Smooth muscle cell (in vitro differentiated cells): ENCODE results near the gene PTP4A2. TPM values are rescaled to one million over a fixed set of nuclear protein-coding genes. Genes with fewer than 3 reads are reported as not detected.

Experiments used
- DNase-seq: peaks from one replicate; lab custom pipeline; 2025; ENCODE audit not compliant: unreplicated experiment; lab: John Stamatoyannopoulos, UW
- H2AFZ ChIP-seq: fragments of 200-600 bp; sonication (generic); 2 replicates; pipeline ENCODE4 v1.6.0; 2016; ENCODE audit warnings: antibody characterized with exemption, low read depth, mild to moderate bottlenecking
- H3F3A ChIP-seq: fragments of 200-600 bp; sonication (generic); 2 replicates; pipeline ENCODE4 v1.6.0; 2017; ENCODE audit warnings: antibody characterized with exemption, low read depth
- H3K27ac ChIP-seq: fragments of 200-600 bp; sonication (generic); 2 replicates; pipeline ENCODE4 v1.5.1; 2016; ENCODE audit warnings: low read depth, mild to moderate bottlenecking
- H3K27me3 ChIP-seq: fragments of 200-600 bp; sonication (generic); 2 replicates; pipeline ENCODE4 v1.6.1; 2016; ENCODE audit warnings: low read depth, mild to moderate bottlenecking
- H3K36me3 ChIP-seq: fragments of 200-600 bp; sonication (generic); 2 replicates; pipeline ENCODE4 v1.5.1; 2016; ENCODE audit warnings: low read depth
- H3K4me1 ChIP-seq: fragments of 200-600 bp; sonication (generic); 2 replicates; pipeline ENCODE4 v1.5.1; 2016; ENCODE audit warnings: low read depth
- H3K4me2 ChIP-seq: fragments of 200-600 bp; sonication (generic); 2 replicates; pipeline ENCODE4 v1.6.0; 2016; ENCODE audit warnings: mild to moderate bottlenecking
- H3K4me3 ChIP-seq: fragments of 200-600 bp; sonication (generic); 2 replicates; pipeline ENCODE4 v1.5.1; 2016; ENCODE audit warnings: mild to moderate bottlenecking
- H3K79me2 ChIP-seq: fragments of 200-600 bp; sonication (generic); 2 replicates; pipeline ENCODE4 v1.6.0; 2016; ENCODE audit warnings: low read depth, mild to moderate bottlenecking
- H3K9ac ChIP-seq: fragments of 200-600 bp; sonication (generic); 2 replicates; pipeline ENCODE4 v1.6.0; 2016; ENCODE audit warnings: low read depth
- H3K9me3 ChIP-seq: fragments of 200-600 bp; sonication (generic); replicated peaks from 2 replicates; pipeline ENCODE4 v1.5.1; 2016; ENCODE audit warnings: low read depth
- H4K20me1 ChIP-seq: fragments of 200-600 bp; sonication (generic); 2 replicates; pipeline ENCODE4 v1.6.0; 2016; ENCODE audit warnings: low read depth
- WGBS: methylation state at CpG from one replicate; pipeline ENCODE4 v1.1.7; 2016; ENCODE audit warnings: low lambda C conversion rate; 5-methylcytosine and 5-hydroxymethylcytosine counted together
- polyA plus RNA-seq: library from polyadenylated mRNA; unstranded; fragments of >200 nt; fragmentation: Nextera tagmentation; extraction: Ambion mirVana; gene quantifications from 2 replicates; pipeline ENCODE4 v1.2.1, GENCODE V29; 2016
- total RNA-seq: library from RNA; depleted of rRNA; stranded (reverse); fragments of >200 nt; gene quantifications from 2 replicates; pipeline ENCODE4 v1.2.3, GENCODE V29; 2014
- TF ChIP-seq, protein P1 (sequence below): fragments of 200-600 bp; sonication (generic); IDR thresholded peaks from 2 replicates; pipeline ENCODE4 v1.5.1; 2017; ENCODE audit warnings: borderline replicate concordance, mild to moderate bottlenecking, antibody characterized with exemption; ENCODE audit not compliant: insufficient read depth, poor library complexity, severe bottlenecking

The PTP4A2 gene
- total and polyA plus RNA-seq, 2 experiments from 2014 or later, result 334 to 460 TPM

DNA sequence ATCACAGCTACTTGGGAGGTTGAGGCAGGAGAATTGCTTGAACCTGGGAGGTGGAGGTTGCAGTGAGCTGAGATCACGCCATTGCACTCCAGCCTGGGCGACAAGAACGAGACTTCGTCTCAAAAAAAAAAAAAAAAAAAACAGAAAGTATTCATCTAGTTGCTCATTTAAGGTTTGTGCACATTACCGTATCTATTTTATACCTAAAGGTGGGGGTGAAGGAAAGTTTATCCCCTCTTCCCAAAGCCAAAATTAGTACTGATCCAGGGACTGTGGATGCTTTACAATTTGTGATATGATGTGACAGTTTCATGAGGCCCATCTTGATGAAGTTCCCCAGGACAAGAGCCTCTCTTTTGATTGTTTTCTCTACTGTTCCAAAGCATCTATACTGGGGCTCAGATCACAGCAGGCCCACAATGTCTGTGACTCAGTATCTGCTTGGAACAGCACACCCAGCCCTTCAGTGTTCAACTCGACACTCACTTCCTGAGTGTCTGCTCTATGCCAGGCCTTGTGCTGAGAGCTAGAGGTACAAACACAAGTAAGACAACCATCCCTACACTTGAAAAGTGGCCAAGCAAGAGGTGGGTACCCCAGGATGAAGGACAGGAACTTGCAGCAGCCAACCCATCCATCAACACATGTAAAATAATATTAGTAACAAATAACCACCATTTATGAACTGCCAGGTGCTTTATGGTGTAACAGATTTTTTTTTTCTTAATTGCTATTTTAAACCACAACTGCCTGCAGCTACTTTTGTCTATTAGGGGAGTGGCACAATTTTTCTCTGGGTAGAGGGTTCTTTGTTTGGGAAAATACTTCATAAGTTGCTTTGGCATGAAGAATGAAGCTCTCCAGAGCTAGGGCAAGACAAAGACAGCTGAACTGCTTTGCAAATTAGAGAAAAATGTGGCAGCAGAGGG is 46.5 kb upstream of the PTP4A2 start:
- H3K27ac ChIP-seq, result no peak overlapping the region
- no peak for DNase-seq
- H2AFZ ChIP-seq, result peak overlapping the region; percentile 65
- no peaks in the 10 kb centered on the region for H4K20me1 ChIP-seq
- H3K36me3 ChIP-seq, result no peaks in the 10 kb centered on the region
- 86% methylated on average over 6 of the region's 6 CpGs for WGBS
- TF ChIP-seq, protein P1, sequence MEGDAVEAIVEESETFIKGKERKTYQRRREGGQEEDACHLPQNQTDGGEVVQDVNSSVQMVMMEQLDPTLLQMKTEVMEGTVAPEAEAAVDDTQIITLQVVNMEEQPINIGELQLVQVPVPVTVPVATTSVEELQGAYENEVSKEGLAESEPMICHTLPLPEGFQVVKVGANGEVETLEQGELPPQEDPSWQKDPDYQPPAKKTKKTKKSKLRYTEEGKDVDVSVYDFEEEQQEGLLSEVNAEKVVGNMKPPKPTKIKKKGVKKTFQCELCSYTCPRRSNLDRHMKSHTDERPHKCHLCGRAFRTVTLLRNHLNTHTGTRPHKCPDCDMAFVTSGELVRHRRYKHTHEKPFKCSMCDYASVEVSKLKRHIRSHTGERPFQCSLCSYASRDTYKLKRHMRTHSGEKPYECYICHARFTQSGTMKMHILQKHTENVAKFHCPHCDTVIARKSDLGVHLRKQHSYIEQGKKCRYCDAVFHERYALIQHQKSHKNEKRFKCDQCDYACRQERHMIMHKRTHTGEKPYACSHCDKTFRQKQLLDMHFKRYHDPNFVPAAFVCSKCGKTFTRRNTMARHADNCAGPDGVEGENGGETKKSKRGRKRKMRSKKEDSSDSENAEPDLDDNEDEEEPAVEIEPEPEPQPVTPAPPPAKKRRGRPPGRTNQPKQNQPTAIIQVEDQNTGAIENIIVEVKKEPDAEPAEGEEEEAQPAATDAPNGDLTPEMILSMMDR, result no peak
- H3F3A ChIP-seq, result peaks cover 4% of the 10 kb centered on the region
- no peak overlapping the region for H3K9ac ChIP-seq
- no peaks in the 10 kb centered on the region for H3K9me3 ChIP-seq
- no peak overlapping the region for H3K4me2 ChIP-seq
- H3K4me1 ChIP-seq, result no peaks in the 10 kb centered on the region
- H3K4me3 ChIP-seq, result no peak overlapping the region
- no peaks in the 10 kb centered on the region for H3K79me2 ChIP-seq
- H3K27me3 ChIP-seq, result no peaks in the 10 kb centered on the region

- DNase-seq, result no peak
- H2AFZ ChIP-seq, result no peak overlapping the region
- no peak overlapping the region for H3K4me3 ChIP-seq
- no peaks in the 10 kb centered on the region for H3K9me3 ChIP-seq
- H3K27ac ChIP-seq, result no peak overlapping the region
- no peak overlapping the region for H3K9ac ChIP-seq
- WGBS, result 65% methylated on average over 3 of the region's 3 CpGs
- TF ChIP-seq, protein P1, result no peak
- no peaks in the 10 kb centered on the region for H3K79me2 ChIP-seq
- no peaks in the 10 kb centered on the region for H3K27me3 ChIP-seq
- no peaks in the 10 kb centered on the region for H3K36me3 ChIP-seq
- H3K4me2 ChIP-seq, result no peak overlapping the region
- no peaks in the 10 kb centered on the region for H4K20me1 ChIP-seq
- H3K4me1 ChIP-seq, result no peaks in the 10 kb centered on the region
- H3F3A ChIP-seq, result peaks cover 4% of the 10 kb centered on the region
These were observed 43.8 kb upstream of the PTP4A2 start for GRCh38 chr1:31981972-31982371.

DNA sequence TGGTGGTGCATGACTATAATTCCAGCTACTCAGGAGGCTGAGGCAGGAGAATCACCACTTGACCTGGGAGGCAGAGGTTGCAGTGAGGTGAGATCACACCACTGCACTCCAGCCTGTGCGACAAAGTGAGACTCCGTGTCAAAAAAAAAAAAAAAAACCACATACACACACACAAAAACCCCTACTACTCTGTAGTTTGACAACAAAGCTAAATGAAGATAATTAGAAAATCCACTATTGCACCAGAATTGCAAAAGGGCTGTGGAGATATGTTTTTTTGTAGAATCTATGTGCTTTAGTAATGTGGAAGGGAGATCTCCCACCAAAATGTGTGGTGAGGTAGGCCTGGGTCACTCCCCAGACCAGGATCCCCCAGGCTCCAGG is 43.3 kb upstream of the PTP4A2 start:
- H2AFZ ChIP-seq, result no peak overlapping the region
- 91% methylated on average over 2 of the region's 2 CpGs for WGBS
- H3F3A ChIP-seq, result peaks cover 4% of the 10 kb centered on the region
- no peaks in the 10 kb centered on the region for H3K79me2 ChIP-seq
- DNase-seq, result no peak
- no peak overlapping the region for H3K27ac ChIP-seq
- TF ChIP-seq, protein P1, result no peak
- H3K27me3 ChIP-seq, result no peaks in the 10 kb centered on the region
- H3K4me3 ChIP-seq, result no peak overlapping the region
- H3K4me2 ChIP-seq, result no peak overlapping the region
- no peaks in the 10 kb centered on the region for H3K9me3 ChIP-seq
- no peaks in the 10 kb centered on the region for H4K20me1 ChIP-seq
- H3K36me3 ChIP-seq, result no peaks in the 10 kb centered on the region
- H3K9ac ChIP-seq, result no peak overlapping the region
- no peaks in the 10 kb centered on the region for H3K4me1 ChIP-seq
